Fibroblast of lung (primary cell): ENCODE results near the gene ALDH7A1.

Experiments used
- EZH2 ChIP-seq: IDR thresholded peaks from 2 replicates; pipeline ENCODE4 v1.5.1; 2012; ENCODE audit warnings: low read length, control low read depth, mild to moderate bottlenecking; ENCODE audit errors: missing control alignments
- TF ChIP-seq, protein P1 (sequence below), 2 donors: IDR thresholded peaks in 1 of 2; conservative IDR thresholded peaks in 1 of 2; 1 replicate in 1 of 2; 2 replicates in 1 of 2; pipeline ENCODE4 v1.5.1; 2011 to 2012; ENCODE audit warnings: low read length in 2 of 2, control low read depth in 1 of 2, inconsistent platforms in 1 of 2, low read depth in 1 of 2, mild to moderate bottlenecking in 1 of 2

DNA sequence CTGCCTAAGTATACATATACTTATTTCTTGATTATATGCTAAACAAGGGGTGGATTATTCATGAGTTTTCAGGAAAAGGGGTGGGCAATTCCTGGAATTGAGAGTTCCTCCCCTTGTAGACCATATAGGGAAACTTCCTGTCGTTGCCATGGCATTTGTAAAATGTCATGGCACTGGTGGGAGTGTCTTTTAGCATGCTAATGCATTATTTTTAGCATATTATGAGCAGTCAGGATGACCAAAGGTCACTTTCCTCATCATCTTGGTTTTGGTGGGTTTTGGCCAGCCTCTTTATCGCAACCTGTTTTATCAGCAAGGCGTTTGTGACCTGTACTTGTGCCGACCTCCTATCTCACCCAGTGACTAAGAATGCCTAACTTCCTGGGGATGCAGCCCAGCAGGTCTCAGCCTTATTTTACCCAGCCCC lies 80.9 kb downstream of the ALDH7A1 start:
- TF ChIP-seq, protein P1, sequence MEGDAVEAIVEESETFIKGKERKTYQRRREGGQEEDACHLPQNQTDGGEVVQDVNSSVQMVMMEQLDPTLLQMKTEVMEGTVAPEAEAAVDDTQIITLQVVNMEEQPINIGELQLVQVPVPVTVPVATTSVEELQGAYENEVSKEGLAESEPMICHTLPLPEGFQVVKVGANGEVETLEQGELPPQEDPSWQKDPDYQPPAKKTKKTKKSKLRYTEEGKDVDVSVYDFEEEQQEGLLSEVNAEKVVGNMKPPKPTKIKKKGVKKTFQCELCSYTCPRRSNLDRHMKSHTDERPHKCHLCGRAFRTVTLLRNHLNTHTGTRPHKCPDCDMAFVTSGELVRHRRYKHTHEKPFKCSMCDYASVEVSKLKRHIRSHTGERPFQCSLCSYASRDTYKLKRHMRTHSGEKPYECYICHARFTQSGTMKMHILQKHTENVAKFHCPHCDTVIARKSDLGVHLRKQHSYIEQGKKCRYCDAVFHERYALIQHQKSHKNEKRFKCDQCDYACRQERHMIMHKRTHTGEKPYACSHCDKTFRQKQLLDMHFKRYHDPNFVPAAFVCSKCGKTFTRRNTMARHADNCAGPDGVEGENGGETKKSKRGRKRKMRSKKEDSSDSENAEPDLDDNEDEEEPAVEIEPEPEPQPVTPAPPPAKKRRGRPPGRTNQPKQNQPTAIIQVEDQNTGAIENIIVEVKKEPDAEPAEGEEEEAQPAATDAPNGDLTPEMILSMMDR (conservative IDR thresholded peaks at IDR 0.05 in 1 of 2, IDR thresholded peaks at IDR 0.05 in 1 of 2; ENCODE audit: low read depth in 1 of 2, low read length in 2 of 2) = no peak
- TF ChIP-seq EZH2 = no peak
